Smooth muscle cell (in vitro differentiated cells): ENCODE results near the gene PLXNC1. TPM values are rescaled to one million over a fixed set of nuclear protein-coding genes. Genes with fewer than 3 reads are reported as not detected.

Source experiments
- DNase-seq: peaks from one replicate; lab custom pipeline; 2025; ENCODE audit not compliant: unreplicated experiment; lab: John Stamatoyannopoulos, UW
- H2AFZ ChIP-seq: fragments of 200-600 bp; sonication (generic); 2 replicates; pipeline ENCODE4 v1.6.0; 2016; ENCODE audit warnings: antibody characterized with exemption, low read depth, mild to moderate bottlenecking
- H3F3A ChIP-seq: fragments of 200-600 bp; sonication (generic); 2 replicates; pipeline ENCODE4 v1.6.0; 2017; ENCODE audit warnings: antibody characterized with exemption, low read depth
- H3K27ac ChIP-seq: fragments of 200-600 bp; sonication (generic); 2 replicates; pipeline ENCODE4 v1.5.1; 2016; ENCODE audit warnings: low read depth, mild to moderate bottlenecking
- H3K27me3 ChIP-seq: fragments of 200-600 bp; sonication (generic); 2 replicates; pipeline ENCODE4 v1.6.1; 2016; ENCODE audit warnings: low read depth, mild to moderate bottlenecking
- H3K36me3 ChIP-seq: fragments of 200-600 bp; sonication (generic); 2 replicates; pipeline ENCODE4 v1.5.1; 2016; ENCODE audit warnings: low read depth
- H3K4me1 ChIP-seq: fragments of 200-600 bp; sonication (generic); 2 replicates; pipeline ENCODE4 v1.5.1; 2016; ENCODE audit warnings: low read depth
- H3K4me2 ChIP-seq: fragments of 200-600 bp; sonication (generic); 2 replicates; pipeline ENCODE4 v1.6.0; 2016; ENCODE audit warnings: mild to moderate bottlenecking
- H3K4me3 ChIP-seq: fragments of 200-600 bp; sonication (generic); 2 replicates; pipeline ENCODE4 v1.5.1; 2016; ENCODE audit warnings: mild to moderate bottlenecking
- H3K79me2 ChIP-seq: fragments of 200-600 bp; sonication (generic); 2 replicates; pipeline ENCODE4 v1.6.0; 2016; ENCODE audit warnings: low read depth, mild to moderate bottlenecking
- H3K9ac ChIP-seq: fragments of 200-600 bp; sonication (generic); 2 replicates; pipeline ENCODE4 v1.6.0; 2016; ENCODE audit warnings: low read depth
- H3K9me3 ChIP-seq: fragments of 200-600 bp; sonication (generic); replicated peaks from 2 replicates; pipeline ENCODE4 v1.5.1; 2016; ENCODE audit warnings: low read depth
- H4K20me1 ChIP-seq: fragments of 200-600 bp; sonication (generic); 2 replicates; pipeline ENCODE4 v1.6.0; 2016; ENCODE audit warnings: low read depth
- CTCF ChIP-seq: fragments of 200-600 bp; sonication (generic); IDR thresholded peaks from 2 replicates; pipeline ENCODE4 v1.5.1; 2017; ENCODE audit warnings: borderline replicate concordance, mild to moderate bottlenecking, antibody characterized with exemption; ENCODE audit not compliant: insufficient read depth, poor library complexity, severe bottlenecking
- WGBS: methylation state at CpG from one replicate; pipeline ENCODE4 v1.1.7; 2016; ENCODE audit warnings: low lambda C conversion rate; 5-methylcytosine and 5-hydroxymethylcytosine counted together
- polyA plus RNA-seq: library from polyadenylated mRNA; unstranded; fragments of >200 nt; fragmentation: Nextera tagmentation; extraction: Ambion mirVana; gene quantifications from 2 replicates; pipeline ENCODE4 v1.2.1, GENCODE V29; 2016
- total RNA-seq: library from RNA; depleted of rRNA; stranded (reverse); fragments of >200 nt; gene quantifications from 2 replicates; pipeline ENCODE4 v1.2.3, GENCODE V29; 2014

PLXNC1 gene
- total and polyA plus RNA-seq, 2 experiments from 2014 or later, result 0.49 to 0.66 TPM

- Histone ChIP-seq H3K27me3 (peaks cover 11% of the 10 kb centered on the region), H3K27ac (no peak overlapping the region)
- no peak for TF ChIP-seq CTCF
Observed at GRCh38 chr12:94169495-94169894, 21.1 kb downstream of the PLXNC1 start.

GRCh38 chr12:94169966-94170689, 21.8 kb downstream of the PLXNC1 start:
- peaks cover 6% of the 10 kb centered on the region for H3K27me3 ChIP-seq
- DNase-seq, result no peak
- 77% methylated on average over 6 of the region's 6 CpGs for WGBS
- no peak overlapping the region for H3K4me3 ChIP-seq
- H3F3A ChIP-seq, result peaks cover 12% of the 10 kb centered on the region
- H3K9me3 ChIP-seq, result no peaks in the 10 kb centered on the region
- H3K4me1 ChIP-seq, result peaks cover 34% of the 10 kb centered on the region
- H3K27ac ChIP-seq, result no peak overlapping the region
- no peak overlapping the region for H3K4me2 ChIP-seq
- H3K79me2 ChIP-seq, result no peaks in the 10 kb centered on the region
- no peak for TF ChIP-seq CTCF
- H2AFZ ChIP-seq, result no peak overlapping the region
- no peaks in the 10 kb centered on the region for H4K20me1 ChIP-seq
- no peaks in the 10 kb centered on the region for H3K36me3 ChIP-seq
- no peak overlapping the region for H3K9ac ChIP-seq

More at GRCh38 chr12:94169495-94169894, 21.1 kb downstream of the PLXNC1 start:
- H2AFZ ChIP-seq, result no peak overlapping the region
- peaks cover 12% of the 10 kb centered on the region for H3F3A ChIP-seq
- whole genome bisulfite sequencing, result 72% methylated on average over 1 of the region's 1 CpG
- no peaks in the 10 kb centered on the region for H3K79me2 ChIP-seq
- H3K36me3 ChIP-seq, result no peaks in the 10 kb centered on the region
- peaks cover 39% of the 10 kb centered on the region for H3K4me1 ChIP-seq
- no peak overlapping the region for H3K9ac ChIP-seq
- H4K20me1 ChIP-seq, result no peaks in the 10 kb centered on the region
- no peaks in the 10 kb centered on the region for H3K9me3 ChIP-seq
- no peak for DNase-seq
- no peak overlapping the region for H3K4me3 ChIP-seq
- no peak overlapping the region for H3K4me2 ChIP-seq

- no peak overlapping the region for H2AFZ ChIP-seq
Observed at GRCh38 chr12:94170690-94171594, 22.6 kb downstream of the PLXNC1 start.

More at GRCh38 chr12:94170690-94171594, 22.6 kb downstream of the PLXNC1 start:
- H3K4me3 ChIP-seq, result no peak overlapping the region
- DNase-seq, result no peak
- H3K4me1 ChIP-seq, result peaks cover 26% of the 10 kb centered on the region
- no peaks in the 10 kb centered on the region for H3K9me3 ChIP-seq
- 80% methylated on average over 14 of the region's 14 CpGs for WGBS
- no peak for TF ChIP-seq CTCF
- no peak overlapping the region for H3K4me2 ChIP-seq
- no peaks in the 10 kb centered on the region for H3K27me3 ChIP-seq
- H3K27ac ChIP-seq, result no peak overlapping the region
- no peaks in the 10 kb centered on the region for H3K79me2 ChIP-seq
- H4K20me1 ChIP-seq, result no peaks in the 10 kb centered on the region
- H3F3A ChIP-seq, result peaks cover 12% of the 10 kb centered on the region
- no peak overlapping the region for H3K9ac ChIP-seq
- H3K36me3 ChIP-seq, result no peaks in the 10 kb centered on the region
